Right ventricle myocardium superior (tissue), 1 donor: Measurements from ENCODE around the gene MGMT. TPM values are rescaled to one million over a fixed set of nuclear protein-coding genes. Genes with fewer than 3 reads are reported as not detected.

Experiments
- ATAC-seq: fragments of 200-7000 bp; cut with Tn5 transposase; one replicate; pipeline ENCODE4 v1.9.1; 2020; ENCODE audit warnings: mild to moderate bottlenecking; ENCODE audit not compliant: poor library complexity
- DNase-seq: peaks from one replicate; pipeline ENCODE4 v3.0.0-alpha.2; 2020
- intact Hi-C: fragments of 100-400 bp; cut with DNase I; formaldehyde crosslinking; loops from one replicate; pipeline ENCODE4 v1.11.2; 2022
- total RNA-seq: library from RNA; stranded (reverse); fragmentation: NEBNext Ultra II Directional; extraction: Animal tissue kit (Norgen Biotek cat#: 25700); gene quantifications from one replicate; pipeline ENCODE4 v1.2.1, GENCODE V29; 2021
- donor health status: DM: no; HTN: yes; CAD: no; lungs with severe emphysema.

Gene MGMT
- total RNA-seq, 1 donor from 2014 or later, result 16.6 TPM

DNA sequence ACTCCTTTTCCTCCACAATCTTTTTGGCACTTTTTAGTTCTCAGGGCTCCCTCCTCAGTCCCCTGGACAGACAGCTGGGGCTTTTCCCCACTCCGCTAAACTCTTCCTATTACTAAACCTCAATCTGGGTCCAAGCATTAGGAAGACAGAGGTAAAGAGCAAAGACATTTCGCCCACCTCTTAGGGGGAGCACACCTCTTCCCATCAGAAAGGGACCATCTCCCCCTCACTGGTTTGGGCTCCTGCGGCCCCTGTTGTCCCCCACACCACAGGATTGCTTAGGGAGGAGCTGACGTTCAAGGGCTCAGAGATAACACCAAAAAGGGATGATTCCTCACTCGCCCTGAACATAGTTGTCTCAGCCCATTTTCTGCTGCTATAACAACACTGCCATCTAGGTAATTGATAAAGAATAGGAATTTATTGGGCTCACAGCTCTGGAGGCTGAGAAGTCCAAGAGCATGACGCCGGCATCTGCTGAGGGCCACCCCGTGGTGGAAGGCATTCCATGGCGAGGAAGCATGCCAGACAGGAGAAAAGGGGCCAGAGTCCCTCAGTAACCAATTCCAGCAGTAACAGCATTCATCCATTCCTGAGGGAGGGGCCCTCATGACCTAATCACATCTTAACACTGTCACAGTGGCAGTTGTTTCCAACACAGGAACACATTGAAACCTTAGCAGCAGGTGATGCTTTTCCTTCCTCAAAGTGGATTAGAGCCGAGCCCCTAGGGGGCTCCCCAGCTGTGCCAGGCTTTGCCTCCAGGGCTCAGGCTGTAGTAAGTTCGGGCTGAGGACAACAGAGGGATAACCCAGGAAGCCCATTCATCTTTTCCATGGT lies 287.4 kb downstream of the MGMT start:
- ATAC-seq (no peak), DNase-seq (no peak)
- intact Hi-C loops, result no loop called here

- DNase-seq (peak; percentile 20), ATAC-seq (no peak)
- intact Hi-C loops, result no loop called here
Measured at GRCh38 chr10:129755158-129755591, 288.1 kb downstream of the MGMT start.

DNA sequence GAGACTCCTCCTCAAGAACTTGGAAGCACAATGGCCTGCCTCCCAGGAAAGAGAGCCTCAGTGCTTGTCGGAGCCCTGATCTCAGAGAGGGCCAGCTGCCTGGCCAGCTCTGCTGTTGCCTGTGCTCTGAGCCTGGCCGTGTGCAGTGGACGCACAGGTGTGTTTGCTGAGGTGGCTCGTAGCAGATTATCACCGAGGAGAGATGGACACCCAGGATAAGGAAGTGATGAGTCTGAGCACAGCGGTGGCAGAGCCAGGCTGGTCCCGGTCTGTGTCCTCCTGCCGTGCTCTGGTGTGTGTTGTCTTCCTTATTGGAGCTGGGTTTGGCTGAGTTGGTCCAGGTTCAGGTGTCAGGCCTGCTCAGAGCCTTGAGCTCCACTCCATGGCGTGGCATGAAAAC lies 288.6 kb downstream of the MGMT start:
- DNase-seq, result peak; percentile 18
- intact Hi-C loops, result no loop called here
- ATAC-seq, result no peak

DNA sequence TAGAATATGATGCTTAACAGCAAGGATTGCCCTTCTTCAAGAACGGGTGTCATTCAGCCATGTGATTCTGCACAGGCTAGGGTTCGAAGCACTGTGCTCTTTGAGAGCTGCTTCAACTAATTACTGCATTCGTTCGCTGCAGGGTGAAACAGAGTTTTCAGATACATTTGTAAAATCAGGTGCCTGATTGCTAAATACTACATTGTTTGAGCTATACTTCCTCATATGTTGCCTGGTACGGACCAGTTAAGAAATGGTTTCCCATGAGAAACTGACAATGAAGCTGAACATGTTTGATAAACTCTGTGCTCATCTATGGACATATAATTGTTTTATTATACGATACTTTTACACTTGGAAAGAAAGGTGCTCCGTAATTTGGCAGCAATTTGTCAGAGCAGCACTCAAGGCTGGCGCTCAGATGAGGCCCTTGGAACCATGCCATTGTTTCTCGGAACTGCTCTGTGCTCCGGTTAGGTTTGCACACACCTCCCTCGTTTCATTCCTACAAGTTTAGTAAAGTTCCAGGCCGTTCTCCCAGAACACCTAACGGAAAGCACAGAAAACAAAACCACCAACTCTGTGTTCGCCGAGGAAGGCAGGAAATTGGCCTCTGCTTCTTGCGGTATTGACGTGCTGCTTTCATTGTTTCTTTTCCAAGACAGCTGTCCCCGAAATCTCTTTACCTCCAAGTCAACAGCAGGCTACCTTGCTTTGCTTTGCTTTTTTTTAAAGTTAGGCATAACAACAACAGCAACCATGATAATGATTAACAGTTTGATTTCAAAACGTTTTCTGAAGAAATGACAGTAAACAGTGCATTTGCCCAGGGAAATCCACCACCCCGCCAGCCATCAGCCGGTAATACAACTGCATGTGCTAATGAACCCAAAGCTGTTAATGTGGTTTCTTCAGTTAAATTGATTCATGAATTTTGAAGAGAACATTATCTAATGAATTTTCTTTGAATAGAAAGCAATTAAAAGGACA lies 290.2 kb downstream of the MGMT start:
- peak; percentile 58 for ATAC-seq
- intact Hi-C loops, result no loop called here
- peak; percentile 41 for DNase-seq

DNA sequence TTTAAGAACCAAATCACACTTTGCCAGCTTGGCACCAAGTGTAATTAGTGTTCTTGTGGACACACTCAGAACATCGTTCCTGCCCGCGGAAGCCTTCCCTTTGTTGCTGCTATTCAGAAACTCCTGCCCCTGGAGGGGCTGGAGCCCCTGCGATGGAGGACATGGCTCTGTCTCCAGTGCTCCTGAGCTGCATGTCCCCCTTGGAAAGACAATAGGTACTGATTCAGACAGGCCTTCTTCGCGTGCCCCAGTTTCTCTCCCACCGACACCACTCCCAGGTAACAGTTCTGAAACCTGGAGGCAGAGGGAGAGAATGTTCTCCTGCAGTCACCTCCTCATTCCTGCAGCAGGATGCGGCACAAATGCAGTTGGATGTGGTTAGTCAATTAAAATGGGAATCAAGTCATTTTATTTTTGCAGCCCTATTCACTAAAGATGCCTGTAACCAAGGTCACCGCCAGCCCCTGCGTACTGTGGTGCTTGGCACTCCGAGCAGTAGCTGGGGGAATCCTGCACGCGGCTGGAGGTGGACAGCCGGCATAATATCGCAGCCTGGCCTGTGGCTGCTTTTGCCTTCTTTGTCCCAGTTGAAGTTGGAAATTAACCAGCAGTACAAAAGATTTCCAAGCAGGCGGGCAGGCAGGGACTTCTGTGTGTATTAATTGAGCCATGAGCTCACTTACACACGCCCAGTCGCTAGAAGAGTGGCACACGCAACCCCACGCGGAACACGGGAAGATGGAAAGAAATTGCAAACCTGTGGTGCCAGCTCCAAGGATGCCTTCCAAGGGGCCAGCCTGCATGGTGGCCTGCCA lies 291.4 kb downstream of the MGMT start:
- DNase-seq, result peak; percentile 32
- ATAC-seq, result no peak
- intact Hi-C loops, result no loop called here

DNA sequence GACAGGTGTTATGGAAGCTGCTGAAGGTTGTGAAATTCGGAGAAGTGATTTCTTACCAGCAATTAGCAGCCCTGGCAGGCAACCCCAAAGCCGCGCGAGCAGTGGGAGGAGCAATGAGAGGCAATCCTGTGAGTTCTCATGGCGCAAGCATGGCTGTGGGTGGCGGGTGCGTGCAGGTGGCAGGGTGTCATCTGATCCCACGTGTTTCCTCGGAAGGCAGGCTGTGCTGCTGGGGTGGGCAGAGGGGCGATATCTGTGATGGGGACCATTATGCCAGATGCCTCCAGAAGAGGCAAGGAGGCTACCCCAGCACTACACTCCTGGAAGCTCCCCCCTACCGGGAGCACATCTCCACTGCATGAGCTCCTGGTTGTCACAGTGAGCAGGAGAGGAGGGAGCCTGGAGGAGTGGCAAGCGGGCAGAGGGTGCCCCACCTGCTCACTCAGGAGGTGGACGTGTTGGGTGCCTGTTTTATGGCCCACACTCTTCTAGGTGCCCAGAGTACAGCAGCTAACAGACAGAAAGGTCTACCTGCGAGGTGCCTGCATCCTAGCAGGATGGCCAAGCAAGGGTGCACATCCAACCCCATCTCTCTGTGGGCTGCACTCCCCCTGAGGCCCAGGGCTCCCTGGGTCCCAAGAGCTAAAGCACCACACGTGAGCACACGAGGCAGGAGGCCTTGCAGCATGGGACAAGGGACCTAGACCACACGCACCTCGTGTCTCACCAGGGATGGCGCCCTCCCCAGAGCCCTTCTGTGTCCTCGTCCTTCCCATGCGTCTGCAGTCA lies 292.4 kb downstream of the MGMT start:
- DNase-seq (peak; percentile 25), ATAC-seq (no peak)
- intact Hi-C loops, result no loop called here

- intact Hi-C loops, result no loop called here
- ATAC-seq, result no peak
- peak; percentile 27 for DNase-seq
Measured at GRCh38 chr10:129760003-129760315, 292.9 kb downstream of the MGMT start.

GRCh38 chr10:129760416-129760815 lies 293.4 kb downstream of the MGMT start:
- no peak for ATAC-seq
- intact Hi-C loops, result no loop called here
- DNase-seq, result no peak

DNA sequence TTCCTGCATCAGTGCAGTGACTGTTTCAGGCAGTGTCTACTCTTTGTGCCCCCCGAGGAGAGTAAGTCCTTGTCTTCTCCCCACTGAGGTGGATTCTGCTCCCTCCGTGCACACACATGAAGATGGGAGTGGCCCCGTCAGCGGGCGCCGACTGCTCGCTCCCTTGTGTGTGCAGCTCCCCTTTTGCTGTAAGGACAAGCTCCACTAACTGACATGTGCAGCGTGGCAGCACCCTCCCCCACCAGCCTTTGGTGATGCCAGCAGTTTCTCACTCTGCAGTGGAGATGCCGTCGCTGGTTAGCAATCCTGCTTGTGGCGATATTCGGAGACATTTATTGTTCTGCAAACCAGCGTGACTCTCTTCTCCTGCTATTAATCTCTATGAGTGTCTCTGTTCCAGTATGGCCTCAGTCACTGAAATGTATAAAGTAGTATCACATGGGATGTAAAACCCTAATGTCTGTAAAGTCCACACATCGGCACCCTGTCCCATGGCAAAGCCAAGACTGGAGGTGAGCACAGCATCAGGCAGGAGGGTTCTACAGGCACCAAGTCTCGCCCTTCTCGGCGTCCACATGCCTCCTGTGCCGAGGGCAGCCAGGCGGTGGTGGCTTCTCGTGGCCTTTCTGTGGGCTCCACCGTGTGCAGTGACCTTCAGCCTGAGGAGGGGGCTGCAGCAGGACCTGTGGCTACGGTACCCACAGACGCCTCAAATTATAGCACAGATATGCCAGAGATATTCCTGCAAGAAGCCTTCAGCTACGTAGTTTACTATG lies 294.3 kb downstream of the MGMT start:
- DNase-seq, result peak; percentile 22
- intact Hi-C loops, result no loop called here
- no peak for ATAC-seq

DNA sequence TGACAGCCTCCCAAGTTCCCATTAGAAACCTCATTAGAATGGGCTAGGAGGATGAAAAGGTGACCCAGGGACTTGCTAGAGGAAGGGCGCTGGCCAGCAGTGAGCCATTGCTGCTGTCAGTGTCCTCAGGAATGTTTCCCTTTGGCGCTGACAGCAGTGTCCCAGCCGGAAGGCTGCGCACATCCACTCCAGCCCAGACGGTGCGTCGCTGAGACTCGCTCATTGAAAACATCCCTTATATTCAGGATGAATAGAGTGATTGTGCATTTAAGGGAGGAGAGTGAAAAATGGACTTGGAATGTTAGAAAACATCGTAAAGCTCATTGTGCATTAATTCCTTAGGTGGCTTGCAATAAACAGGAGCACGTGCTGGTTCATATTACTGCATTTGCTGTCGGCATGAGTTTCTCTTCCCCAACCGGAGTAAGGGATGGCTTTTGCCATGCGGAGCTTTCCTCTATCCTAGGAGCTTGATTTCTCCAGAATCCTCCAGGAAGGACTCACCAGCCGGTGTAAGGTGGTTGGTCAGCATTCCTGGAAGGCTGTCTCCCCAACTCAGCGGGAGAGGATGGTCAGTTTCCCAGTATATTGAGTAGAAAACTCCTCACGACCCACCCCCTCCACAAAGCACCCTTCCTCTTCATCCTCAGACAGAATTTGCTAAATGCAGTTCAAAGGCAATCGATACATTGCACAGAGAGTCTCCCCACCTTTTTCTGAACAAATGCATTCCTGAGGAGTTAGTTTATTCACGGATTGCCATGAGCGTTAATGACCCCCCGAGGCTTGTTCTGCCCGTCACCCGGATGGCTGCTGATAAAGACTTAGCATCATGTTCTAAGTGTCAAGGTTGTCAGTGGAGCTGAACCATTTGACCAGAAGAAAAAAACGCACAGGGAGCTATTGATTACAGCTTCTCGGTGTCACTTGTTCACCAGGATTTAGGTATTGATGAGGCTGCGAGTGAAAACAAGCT lies 295.2 kb downstream of the MGMT start:
- intact Hi-C loops, result no loop called here
- ATAC-seq, result no peak

DNA sequence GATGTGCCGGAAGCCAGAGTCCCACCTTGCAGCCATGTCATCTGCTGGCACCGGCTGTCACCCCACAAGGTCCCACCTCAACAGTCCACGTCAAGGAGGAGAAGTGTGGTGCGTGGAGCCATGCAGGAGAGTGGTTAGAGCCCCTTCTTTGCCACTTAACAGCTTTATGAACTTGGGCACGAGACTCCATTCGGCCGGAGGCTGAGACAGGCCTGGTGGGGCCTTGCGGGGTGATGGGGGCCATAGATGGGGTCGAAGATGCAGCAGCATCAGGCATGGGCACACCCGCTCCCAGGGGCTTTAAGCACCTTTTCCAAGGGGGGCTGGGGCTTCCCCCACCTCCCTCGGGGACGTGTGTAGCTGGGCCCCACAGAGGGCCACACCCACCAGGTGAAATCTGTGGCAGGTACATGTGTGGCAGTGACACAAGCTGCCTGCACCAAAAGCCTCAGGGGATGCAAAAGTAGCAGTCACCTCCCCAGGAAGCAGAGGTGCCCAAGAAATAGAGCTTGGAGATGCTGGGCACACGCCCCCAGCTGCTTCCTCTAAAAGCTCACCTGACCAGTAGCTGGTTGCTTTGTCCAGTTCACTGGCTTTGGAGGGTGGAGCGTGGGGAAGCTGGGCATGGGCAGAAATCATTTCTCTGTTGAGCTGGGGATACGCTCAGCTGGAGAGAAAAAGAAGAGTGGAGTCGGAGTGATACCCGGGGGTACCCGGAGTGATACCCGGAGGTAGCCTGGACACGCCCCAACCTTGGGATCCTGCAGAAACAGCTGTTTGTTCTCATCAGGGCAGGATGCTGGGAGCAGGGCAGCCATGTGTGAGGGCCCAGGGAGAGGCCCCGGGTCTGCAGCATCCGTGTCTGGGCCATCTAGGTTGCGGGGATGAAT lies 297.2 kb downstream of the MGMT start:
- ATAC-seq (no peak), DNase-seq (no peak)
- intact Hi-C loops, result no loop called here

More for the DNA sequence above, 295.2 kb downstream of the MGMT start:
- peak; percentile 38 for DNase-seq

- ATAC-seq (no peak), DNase-seq (no peak)
- intact Hi-C loops, result no loop called here
Measured at GRCh38 chr10:129764901-129765663, 298.0 kb downstream of the MGMT start.

DNA sequence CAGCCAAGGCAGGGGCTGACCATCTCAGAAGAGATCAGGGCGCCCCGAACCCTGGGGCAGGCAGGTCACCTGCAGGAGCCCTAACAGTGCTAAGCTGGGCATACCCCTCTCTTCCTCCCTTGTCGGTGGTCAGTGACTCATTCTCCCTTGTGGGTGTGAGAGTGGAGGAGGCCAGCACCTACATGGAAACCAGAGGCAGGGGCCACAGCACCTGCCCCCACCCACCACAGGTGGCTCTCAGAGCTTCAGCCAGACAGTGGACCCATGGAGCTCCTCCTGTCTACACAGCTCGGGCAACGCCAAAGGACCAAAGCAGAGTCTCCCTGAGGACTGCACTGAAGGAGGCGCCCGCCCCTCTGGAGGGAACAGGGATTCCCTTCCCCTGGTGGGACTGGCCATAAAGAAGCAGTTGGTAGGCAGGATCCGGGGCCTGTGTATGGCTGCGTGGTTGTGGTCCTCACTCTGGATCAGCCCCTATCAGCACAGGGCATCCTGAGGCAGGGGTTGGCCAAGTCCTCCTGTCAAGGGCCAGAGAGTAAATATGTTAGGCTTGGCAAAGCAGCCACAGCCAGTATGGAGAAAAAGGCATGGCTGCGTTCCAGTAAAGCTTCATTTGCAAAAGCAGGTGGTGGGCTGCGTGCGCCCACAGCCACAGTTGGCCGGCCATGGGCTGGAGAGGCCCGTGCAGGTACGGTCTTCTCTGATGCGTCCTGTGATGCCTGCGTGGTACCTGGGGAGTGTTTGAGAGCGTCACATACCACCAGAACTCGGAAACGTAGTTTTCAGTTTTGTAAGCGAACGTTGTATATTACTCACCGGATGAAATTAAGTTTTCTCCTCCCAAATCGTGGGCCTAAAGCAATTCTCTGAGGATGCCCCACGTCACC lies 298.9 kb downstream of the MGMT start:
- intact Hi-C loops, result no loop called here
- DNase-seq (no peak), ATAC-seq (no peak)
